RWPE2 (cell line): Measurements from ENCODE around the gene WASHC2C.
"Not testable (repeated sequence)": the region's sequence is repeated elsewhere in the genome, so short reads cannot be mapped to it uniquely, and the experiment has no call there.

Experiments
- ATAC-seq: fragments of 200-7000 bp; cut with Tn5 transposase; 3 replicates; pipeline ENCODE4 v1.9.1; 2021; ENCODE audit warnings: low read depth
- DNase-seq: peaks from one replicate; pipeline ENCODE4 v3.0.0-alpha.2; 2020; ENCODE audit warnings: low spot score
- H3K27ac ChIP-seq: fragments of 450-650 bp; 2 replicates; pipeline ENCODE4 v1.5.1; 2017; ENCODE audit warnings: mild to moderate bottlenecking; ENCODE audit not compliant: poor library complexity, severe bottlenecking
- H3K27me3 ChIP-seq: fragments of 250-450 bp; sonication (Bioruptor Pico); 2 replicates; pipeline ENCODE4 v1.5.1; 2021; ENCODE audit warnings: mild to moderate bottlenecking, moderate library complexity; ENCODE audit not compliant: insufficient read depth, poor library complexity, severe bottlenecking
- H3K36me3 ChIP-seq: fragments of 250-450 bp; sonication (Bioruptor Pico); 2 replicates; pipeline ENCODE4 v1.5.1; 2020; ENCODE audit warnings: low read depth, mild to moderate bottlenecking, moderate library complexity
- H3K4me1 ChIP-seq: fragments of 250-450 bp; sonication (Bioruptor Pico); 2 replicates; pipeline ENCODE4 v1.5.1; 2021; ENCODE audit warnings: mild to moderate bottlenecking, moderate library complexity; ENCODE audit not compliant: insufficient read depth, poor library complexity, severe bottlenecking
- H3K4me3 ChIP-seq: fragments of 250-450 bp; sonication (Bioruptor Pico); 2 replicates; pipeline ENCODE4 v1.5.1; 2021; ENCODE audit warnings: mild to moderate bottlenecking, moderate library complexity; ENCODE audit not compliant: severe bottlenecking
- H3K9me3 ChIP-seq: fragments of 250-450 bp; sonication (Bioruptor Pico); 2 replicates; pipeline ENCODE4 v1.5.1; 2021; ENCODE audit warnings: mild to moderate bottlenecking, moderate library complexity; ENCODE audit not compliant: severe bottlenecking

The WASHC2C gene, protein sequence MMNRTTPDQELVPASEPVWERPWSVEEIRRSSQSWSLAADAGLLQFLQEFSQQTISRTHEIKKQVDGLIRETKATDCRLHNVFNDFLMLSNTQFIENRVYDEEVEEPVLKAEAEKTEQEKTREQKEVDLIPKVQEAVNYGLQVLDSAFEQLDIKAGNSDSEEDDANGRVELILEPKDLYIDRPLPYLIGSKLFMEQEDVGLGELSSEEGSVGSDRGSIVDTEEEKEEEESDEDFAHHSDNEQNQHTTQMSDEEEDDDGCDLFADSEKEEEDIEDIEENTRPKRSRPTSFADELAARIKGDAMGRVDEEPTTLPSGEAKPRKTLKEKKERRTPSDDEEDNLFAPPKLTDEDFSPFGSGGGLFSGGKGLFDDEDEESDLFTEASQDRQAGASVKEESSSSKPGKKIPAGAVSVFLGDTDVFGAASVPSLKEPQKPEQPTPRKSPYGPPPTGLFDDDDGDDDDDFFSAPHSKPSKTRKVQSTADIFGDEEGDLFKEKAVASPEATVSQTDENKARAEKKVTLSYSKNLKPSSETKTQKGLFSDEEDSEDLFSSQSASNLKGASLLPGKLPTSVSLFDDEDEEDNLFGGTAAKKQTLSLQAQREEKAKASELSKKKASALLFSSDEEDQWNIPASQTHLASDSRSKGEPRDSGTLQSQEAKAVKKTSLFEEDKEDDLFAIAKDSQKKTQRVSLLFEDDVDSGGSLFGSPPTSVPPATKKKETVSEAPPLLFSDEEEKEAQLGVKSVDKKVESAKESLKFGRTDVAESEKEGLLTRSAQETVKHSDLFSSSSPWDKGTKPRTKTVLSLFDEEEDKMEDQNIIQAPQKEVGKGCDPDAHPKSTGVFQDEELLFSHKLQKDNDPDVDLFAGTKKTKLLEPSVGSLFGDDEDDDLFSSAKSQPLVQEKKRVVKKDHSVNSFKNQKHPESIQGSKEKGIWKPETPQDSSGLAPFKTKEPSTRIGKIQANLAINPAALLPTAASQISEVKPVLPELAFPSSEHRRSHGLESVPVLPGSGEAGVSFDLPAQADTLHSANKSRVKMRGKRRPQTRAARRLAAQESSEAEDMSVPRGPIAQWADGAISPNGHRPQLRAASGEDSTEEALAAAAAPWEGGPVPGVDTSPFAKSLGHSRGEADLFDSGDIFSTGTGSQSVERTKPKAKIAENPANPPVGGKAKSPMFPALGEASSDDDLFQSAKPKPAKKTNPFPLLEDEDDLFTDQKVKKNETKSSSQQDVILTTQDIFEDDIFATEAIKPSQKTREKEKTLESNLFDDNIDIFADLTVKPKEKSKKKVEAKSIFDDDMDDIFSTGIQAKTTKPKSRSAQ (N-terminal part only)

GRCh38 chr10:45726703-45727420, at the start of gene WASHC2C:
Gene WASHC2C (plus strand): TSS chr10:45727266. CDS start chr10:45727318, 52 bp downstream.
- Histone ChIP-seq H3K4me3 (peak within 1 kb of the TSS; percentile 82), H3K27ac (peak within 1 kb of the TSS; percentile 29)
- H3K36me3 ChIP-seq, H3K27me3 ChIP-seq, H3K4me1 ChIP-seq, H3K9me3 ChIP-seq: not testable (repeated sequence)
- DNase-seq: peak; percentile 73
- ATAC-seq: peak; percentile 73

- H3K4me1 ChIP-seq, H3K36me3 ChIP-seq, ATAC-seq, DNase-seq, H3K27ac ChIP-seq, H3K9me3 ChIP-seq, H3K27me3 ChIP-seq, H3K4me3 ChIP-seq: not testable (repeated sequence)
These were observed 48.6 kb upstream of the WASHC2C start for GRCh38 chr10:45678467-45678866.

DNA sequence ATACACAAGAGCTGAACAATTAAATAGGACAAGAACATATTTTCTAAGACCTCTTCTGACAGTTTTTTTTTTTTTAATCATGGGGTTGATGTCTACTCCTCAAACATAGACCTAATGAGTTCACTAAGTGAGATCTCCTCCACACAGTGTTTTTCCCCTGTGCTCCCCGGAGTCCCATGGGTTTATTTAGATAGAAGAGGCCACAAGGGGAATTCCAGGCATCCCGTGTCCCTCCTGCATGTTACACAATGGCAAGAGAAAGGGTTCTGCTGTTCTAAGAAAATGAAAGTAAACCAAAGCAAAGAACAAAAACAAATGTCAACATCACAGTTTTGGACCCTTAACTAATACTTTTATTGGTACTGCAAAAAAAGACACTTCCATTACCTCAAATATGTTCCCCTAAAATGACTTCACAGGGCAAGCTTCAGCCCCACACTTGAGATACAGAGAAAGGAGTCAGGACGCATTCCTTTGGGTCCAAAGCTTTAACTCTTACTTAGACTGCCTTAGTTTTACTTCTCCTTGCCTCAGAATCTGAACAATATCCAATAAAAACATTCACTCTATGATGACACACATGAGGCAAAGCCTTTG, 16.8 kb upstream of the WASHC2C start:
- not testable (repeated sequence) for H3K27me3 ChIP-seq, DNase-seq, H3K36me3 ChIP-seq, H3K27ac ChIP-seq, H3K9me3 ChIP-seq, ATAC-seq, H3K4me3 ChIP-seq, H3K4me1 ChIP-seq

- DNase-seq: not testable (repeated sequence)
These were observed 15.8 kb upstream of the WASHC2C start for GRCh38 chr10:45711223-45711622.

GRCh38 chr10:45717053-45717452, 10.0 kb upstream of the WASHC2C start:
- H3K36me3 ChIP-seq, H3K4me1 ChIP-seq, H3K27me3 ChIP-seq, ATAC-seq, H3K4me3 ChIP-seq, DNase-seq, H3K9me3 ChIP-seq, H3K27ac ChIP-seq: not testable (repeated sequence)

More at GRCh38 chr10:45711223-45711622, 15.8 kb upstream of the WASHC2C start:
- not testable (repeated sequence) for H3K9me3 ChIP-seq, H3K4me1 ChIP-seq, H3K27ac ChIP-seq, H3K27me3 ChIP-seq, H3K4me3 ChIP-seq, H3K36me3 ChIP-seq, ATAC-seq

DNA sequence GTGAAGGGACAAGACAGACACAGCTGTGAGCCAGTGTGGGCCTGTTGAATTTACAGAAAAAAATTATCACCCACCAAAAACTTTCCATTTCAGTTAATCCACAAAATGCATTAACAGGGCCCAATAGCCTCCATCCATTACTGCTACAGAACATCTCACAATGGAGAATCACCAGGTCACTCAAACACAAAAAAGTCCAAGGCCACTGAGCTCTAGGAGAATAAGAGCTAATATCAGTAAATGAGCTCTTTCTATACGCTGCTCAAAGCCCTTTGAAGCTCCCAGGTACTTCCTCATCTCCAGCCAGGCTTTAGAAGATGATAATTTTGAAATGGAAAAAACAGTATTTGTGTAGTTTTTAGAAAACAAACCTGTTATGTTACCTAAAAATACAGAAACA, 9.4 kb upstream of the WASHC2C start:
- not testable (repeated sequence) for H3K27ac ChIP-seq, H3K36me3 ChIP-seq, H3K27me3 ChIP-seq, H3K4me1 ChIP-seq, H3K4me3 ChIP-seq, ATAC-seq, DNase-seq, H3K9me3 ChIP-seq

- H3K4me3 ChIP-seq, H3K36me3 ChIP-seq, H3K27ac ChIP-seq, H3K27me3 ChIP-seq, DNase-seq, ATAC-seq, H3K9me3 ChIP-seq, H3K4me1 ChIP-seq: not testable (repeated sequence)
These were observed 5.6 kb upstream of the WASHC2C start for GRCh38 chr10:45721503-45721902.

- H3K9me3 ChIP-seq, DNase-seq, H3K27ac ChIP-seq, H3K4me3 ChIP-seq, H3K36me3 ChIP-seq, H3K27me3 ChIP-seq, ATAC-seq, H3K4me1 ChIP-seq: not testable (repeated sequence)
These were observed 3.2 kb upstream of the WASHC2C start for GRCh38 chr10:45723851-45724250.

- H3K9me3 ChIP-seq, DNase-seq, H3K4me1 ChIP-seq, H3K36me3 ChIP-seq, H3K27me3 ChIP-seq: not testable (repeated sequence)
- H3K27ac ChIP-seq: peak overlapping the region; percentile 29
- H3K4me3 ChIP-seq: peak overlapping the region; percentile 82
- peak; percentile 81 for ATAC-seq
These were observed 427 bp downstream of the WASHC2C start for GRCh38 chr10:45727421-45727965.

DNA sequence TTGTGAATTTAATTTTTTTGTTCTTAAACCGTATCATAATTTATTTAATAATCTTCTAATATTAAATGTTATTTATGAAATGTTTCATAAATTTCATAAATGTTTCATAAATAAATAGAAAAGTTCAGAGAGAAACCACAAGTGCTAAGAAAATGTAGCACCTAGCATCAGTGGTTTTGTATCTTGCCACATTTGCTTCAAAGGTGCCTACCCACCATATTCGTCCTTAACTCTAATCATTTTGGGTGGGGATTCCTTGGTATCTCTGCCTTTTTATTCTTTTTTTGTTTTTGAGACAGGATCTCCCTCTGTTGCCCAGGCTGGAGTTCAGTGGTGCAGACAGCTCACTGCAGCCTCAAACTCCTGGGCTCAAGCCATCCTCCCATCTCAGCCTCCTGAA, 7.4 kb downstream of the WASHC2C start:
- not testable (repeated sequence) for H3K36me3 ChIP-seq, ATAC-seq, H3K9me3 ChIP-seq, H3K4me3 ChIP-seq, H3K27me3 ChIP-seq, DNase-seq, H3K4me1 ChIP-seq, H3K27ac ChIP-seq
